HG02623 (cell line): ENCODE results near the gene METTL5.
"Not testable (repeated sequence)": the region's sequence is repeated elsewhere in the genome, so short reads cannot be mapped to it uniquely, and the experiment has no call there.

ENCODE experiments used
- ATAC-seq: cut with Tn5 transposase; IDR thresholded peaks from one replicate; pipeline ENCODE4 v1.9.1; 2021; ENCODE audit warnings: moderate library complexity; ENCODE audit not compliant: unreplicated experiment

The METTL5 gene

DNA sequence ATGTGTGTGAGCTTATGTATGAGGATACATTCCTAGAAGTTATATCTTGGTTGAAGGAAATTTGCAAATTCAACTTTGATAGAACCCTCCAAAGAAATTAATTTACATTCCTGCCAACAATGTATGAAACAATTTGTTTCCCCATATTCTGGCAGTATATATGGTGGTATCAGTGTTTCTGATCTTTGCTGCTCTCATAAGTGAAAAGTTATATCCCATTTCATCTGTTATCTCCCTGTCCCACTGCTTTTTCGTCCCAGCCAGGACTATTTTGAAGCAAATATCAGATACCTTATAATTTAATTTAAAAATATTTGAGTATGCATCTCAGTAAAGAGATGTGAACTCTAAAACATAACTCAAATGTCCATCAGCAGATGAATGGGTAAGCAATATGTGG, 9.7 kb upstream of the METTL5 start:
- no peak for ATAC-seq

DNA sequence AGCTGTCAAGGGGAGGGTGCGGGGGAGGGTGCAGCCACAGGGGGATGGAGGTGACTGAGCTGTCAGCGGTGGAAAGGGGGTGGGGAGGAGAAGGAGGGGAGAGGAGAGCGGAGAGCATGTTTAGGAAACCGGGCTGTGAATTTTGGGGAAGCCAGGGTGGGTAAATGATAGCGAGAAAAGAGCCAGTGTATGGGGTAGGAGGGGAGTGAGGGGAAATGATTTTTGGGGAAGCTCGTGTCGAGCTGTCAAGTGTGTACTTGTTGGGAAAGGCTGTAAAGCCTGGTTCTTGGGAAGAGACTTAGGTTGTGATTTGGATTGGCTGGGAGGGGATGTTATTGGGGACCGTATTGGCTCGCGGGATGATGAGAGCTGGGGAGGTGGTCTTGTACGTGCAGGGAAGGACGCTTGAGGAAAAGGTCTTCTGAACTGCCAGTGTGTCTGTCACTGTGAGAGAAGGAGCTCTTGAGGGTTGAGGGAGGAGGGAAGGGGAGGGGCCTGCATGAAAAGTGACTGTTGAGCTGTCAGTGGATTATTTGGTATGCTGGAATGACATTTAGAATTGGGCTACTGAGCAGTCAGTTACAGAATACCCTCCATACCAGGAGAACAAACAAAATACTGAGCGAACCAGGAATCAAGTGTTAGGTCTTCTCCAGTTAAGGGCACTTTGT, 3.6 kb upstream of the METTL5 start:
- ATAC-seq, result no peak

DNA sequence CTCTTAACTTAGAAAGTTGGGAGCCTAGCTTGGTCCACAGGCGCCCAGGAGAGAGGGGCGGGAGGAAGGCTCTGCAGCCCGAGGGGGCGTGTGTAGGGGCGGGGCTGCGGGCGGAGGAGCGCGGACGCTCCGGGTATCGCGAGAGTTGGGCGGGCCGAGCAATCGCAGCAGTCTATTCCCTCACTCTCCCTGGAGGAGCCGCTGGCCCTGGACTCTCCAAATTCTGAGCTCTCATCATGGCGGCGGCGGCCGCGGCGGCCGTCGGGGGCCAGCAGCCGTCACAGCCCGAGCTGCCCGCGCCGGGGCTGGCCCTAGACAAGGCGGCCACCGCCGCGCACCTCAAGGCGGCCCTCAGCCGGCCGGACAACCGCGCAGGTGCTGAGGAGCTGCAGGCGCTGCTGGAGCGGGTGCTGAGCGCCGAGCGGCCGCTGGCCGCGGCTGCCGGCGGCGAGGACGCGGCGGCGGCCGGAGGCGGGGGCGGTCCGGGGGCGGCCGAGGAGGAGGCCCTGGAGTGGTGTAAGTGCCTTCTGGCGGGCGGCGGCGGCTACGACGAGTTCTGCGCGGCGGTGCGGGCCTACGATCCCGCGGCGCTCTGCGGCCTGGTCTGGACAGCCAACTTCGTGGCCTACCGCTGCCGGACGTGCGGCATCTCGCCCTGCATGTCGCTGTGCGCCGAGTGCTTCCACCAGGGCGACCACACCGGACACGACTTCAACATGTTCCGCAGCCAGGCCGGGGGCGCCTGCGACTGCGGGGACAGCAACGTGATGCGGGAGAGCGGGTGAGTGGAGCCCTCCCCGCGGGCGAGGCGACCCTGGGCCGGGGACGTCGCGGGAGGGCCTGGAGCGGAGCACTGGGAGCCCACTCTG, 2.8 kb upstream of the METTL5 start, which contains the start of gene UBR3:
Gene UBR3 (plus strand): TSS at position 183 of the 869 bp plus-strand sequence. CDS start 54 bp downstream, at position 237.
- ATAC-seq, result peak; percentile 76

DNA sequence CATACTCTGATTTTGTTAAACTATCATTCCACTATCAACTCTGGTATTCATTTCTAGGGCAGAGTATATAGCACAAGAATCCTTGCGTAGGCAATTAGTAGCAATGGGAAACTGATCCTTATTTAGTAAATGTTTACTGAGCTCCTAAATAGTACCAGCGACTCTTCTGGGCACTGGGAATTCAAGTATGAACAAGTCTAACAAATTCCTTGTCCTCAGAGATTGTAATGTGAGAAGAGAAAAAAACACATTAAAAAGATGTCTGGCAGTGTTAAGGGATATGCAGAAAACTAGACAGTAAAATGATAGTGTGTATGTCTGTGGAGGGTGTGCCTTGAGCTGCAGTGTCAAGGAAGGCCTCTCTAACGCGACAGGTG, 721 bp downstream of the METTL5 start:
- no peak for ATAC-seq

DNA sequence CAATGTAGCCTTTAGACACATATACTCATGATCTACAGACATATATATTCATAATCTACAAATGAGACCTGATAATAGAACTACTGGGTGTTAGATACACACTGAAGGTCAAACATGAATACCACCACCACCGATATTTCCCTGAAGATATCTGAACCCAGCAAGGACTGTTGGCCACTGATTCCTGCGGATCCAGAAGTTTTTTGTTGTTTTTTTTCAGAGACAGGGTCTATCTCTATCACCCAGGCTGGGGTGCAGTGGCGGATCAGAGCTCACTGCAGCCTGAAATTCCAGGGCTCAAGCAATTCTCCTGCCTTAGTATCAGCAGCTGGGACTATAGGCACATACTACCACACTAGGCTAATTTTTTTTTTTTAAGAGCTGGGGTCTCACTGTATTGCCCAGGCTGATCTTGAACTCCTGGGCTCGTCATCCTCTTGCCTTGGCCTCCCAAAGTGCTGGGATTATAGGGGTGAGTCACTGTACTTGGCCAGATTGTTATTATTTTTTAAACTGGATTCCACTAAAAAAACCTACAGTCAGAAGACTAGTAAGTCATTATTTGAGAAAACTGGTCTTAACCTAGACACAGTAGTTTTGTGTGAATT, 1.8 kb downstream of the METTL5 start:
- no peak for ATAC-seq

DNA sequence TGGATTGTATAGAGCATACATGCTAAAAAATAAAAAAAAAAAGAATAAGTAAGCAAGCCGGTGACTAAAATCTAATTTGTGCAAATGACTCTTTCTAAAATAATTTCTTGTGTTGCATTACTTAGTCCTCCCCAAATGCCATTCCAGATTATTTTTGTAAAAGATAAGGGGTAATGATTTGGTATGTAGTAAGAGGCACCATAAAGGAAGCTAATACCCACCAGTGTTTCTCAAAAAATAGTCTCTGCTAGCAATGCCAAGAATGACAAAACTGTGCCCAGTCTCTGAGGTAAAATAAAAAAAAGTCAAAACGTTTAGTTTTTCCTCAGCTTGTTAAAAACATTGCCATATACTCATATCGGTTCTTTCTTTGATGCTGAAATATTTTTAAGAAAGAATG, 2.7 kb downstream of the METTL5 start:
- no peak for ATAC-seq

DNA sequence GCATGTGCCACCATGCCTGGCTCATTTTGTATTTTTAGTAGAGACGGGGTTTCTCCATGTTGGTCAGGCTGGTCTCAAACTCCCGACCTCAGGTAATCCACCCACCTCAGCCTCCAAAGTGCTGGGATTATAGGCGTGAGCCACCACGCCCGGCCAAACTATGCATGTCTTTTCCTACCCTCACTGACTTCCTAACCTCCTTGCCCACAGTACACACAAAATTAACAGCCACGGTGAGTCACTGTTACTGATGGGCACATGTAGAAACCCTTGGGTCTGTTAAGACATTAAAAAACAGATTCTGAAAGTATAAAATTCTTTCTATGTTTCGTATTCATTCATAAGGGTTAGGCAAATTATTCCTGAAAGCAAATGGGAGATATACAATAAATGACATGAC, 4.6 kb downstream of the METTL5 start:
- ATAC-seq, result not testable (repeated sequence)

DNA sequence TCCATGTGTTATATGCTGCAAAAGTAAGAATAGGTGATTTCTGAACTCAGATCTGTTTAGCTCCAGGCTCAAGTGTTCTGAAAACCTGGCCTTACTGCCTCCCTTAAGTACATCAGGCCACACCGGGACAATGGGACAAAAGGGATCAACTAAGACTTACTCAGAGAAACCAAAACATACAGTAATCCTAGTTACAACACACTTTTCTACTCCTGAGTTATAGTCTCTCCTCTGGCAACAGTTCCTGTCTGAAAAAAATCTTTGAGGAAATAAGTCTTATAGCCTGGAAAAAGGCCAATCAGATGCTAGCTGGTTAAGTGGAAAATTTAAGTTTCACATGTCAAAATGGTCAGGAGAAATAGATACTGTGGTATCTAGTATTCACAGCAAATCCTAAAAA, 5.6 kb downstream of the METTL5 start:
- no peak for ATAC-seq

DNA sequence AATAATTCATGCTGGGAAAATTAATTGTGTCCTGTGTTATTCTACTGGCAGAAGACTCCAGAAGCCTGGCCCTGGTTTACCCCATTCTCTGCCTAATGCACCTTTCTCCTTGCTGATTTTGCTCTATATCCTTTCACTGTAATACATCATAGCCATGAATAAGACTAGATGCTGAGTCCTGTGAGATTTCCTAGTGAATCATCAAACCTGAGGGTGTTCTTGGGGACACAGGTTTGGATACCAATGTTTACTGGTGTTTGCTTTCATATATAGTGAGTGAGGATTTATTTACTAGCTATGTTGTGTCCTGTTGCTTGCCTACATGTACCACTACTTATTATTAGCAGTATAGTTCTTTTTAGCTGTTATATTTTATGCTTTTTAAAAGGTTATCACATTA, 6.5 kb downstream of the METTL5 start:
- ATAC-seq, result no peak

DNA sequence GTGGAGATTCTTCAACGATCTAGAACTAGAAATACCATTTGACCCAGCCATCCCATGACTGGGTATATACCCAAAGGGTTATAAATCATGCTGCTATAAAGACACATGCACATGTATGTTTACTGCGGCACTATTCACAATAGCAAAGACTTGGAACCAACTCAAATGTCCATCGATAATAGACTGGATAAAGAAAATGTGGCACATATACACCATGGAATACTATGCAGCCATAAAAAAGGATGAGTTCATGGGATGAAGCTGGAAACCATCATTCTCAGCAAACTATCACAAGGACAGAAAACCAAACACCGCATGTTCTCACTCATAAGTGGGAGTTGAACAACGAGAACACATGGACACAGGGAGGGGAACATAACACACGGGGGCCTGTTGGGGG, 7.3 kb downstream of the METTL5 start:
- not testable (repeated sequence) for ATAC-seq

DNA sequence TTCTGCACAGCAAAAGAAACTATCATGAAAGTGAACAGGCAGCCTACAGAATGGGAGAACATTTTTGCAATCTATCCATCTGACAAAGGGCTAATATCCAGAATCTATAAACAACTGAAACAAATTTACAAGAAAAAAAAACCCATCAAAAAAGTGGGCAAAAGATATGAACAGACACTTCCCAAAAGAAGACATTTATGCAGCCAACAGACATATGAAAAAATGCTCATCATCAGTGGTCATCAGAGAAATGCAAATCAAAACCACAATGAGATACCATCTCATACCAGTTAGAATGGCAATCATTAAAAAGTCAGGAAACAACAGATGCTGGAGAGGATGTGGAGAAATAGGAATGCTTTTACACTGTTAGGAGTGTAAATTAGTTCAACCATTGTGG, 7.7 kb downstream of the METTL5 start:
- not testable (repeated sequence) for ATAC-seq

DNA sequence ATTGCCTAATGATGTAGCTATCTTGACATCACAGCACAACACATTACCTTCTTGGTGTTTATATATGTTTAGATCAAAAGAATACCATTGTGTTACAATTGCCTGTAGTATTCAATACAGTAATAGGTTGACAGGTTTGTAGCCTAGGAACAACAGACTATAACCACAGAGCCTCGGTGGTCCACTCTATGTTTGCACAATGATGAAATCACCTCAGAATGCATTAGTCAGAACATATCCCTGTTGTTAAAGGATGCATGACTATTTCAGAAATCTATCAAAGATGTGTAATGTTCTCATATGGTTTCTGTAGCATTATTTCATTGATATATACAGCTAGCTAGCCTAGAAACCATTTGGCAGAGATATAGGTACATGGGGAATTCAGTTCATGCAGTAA, 8.9 kb downstream of the METTL5 start:
- ATAC-seq, result no peak

DNA sequence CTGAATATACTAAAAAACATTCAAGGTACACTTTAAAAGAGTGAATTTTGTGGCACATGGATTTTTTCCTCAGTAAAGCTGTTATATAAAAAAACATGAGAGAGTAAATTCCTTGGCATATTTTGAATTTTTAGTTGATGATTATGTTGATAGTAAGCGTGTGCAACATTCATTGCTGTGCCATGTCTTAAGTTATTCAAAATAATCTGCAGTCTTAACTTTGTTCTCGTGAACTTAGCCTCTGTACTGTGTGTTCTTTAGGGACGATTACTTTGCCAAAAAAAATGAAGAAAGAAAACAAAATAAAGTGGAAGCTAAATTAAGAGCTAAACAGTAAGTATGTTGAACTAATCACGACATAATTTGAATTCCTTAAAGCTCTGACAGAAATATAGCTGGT, 16.5 kb downstream of the METTL5 start:
- no peak for ATAC-seq

DNA sequence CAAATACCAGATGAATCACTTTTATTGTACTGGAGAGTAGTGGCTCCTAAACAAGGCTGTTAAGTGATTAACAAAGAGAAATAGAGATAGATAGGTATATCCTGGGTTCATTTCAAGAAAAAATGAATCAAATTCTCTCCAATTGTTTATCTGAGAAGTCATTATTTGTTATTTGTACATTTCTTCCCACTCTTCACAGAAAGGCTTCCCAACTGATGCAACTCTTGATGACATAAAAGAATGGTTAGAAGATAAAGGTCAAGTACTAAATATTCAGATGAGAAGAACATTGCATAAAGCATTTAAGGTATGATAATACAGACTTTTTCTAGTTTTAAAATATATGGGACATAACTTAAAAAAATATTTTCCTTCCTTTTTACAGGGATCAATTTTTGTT, 18.1 kb downstream of the METTL5 start:
- no peak for ATAC-seq

DNA sequence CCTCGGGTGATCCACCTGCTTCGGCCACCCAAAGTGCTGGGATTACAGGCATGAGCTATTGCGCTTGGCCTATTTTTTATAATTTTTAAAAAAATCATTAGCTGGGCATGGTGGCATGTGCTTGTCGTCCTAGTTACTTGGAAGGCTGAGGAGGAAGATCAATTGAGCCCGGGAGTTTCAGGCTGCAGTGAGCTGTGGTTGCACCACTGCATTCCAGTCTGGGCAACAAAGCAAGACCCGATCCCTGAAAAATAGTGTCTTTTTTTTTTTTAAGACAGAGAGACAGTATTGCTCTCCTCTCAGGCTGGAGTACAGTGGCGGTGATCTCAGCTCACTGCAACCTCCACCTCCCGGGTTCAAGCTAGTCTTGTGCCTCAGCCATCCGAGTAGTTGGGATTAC, 21.2 kb downstream of the METTL5 start:
- ATAC-seq, result no peak

DNA sequence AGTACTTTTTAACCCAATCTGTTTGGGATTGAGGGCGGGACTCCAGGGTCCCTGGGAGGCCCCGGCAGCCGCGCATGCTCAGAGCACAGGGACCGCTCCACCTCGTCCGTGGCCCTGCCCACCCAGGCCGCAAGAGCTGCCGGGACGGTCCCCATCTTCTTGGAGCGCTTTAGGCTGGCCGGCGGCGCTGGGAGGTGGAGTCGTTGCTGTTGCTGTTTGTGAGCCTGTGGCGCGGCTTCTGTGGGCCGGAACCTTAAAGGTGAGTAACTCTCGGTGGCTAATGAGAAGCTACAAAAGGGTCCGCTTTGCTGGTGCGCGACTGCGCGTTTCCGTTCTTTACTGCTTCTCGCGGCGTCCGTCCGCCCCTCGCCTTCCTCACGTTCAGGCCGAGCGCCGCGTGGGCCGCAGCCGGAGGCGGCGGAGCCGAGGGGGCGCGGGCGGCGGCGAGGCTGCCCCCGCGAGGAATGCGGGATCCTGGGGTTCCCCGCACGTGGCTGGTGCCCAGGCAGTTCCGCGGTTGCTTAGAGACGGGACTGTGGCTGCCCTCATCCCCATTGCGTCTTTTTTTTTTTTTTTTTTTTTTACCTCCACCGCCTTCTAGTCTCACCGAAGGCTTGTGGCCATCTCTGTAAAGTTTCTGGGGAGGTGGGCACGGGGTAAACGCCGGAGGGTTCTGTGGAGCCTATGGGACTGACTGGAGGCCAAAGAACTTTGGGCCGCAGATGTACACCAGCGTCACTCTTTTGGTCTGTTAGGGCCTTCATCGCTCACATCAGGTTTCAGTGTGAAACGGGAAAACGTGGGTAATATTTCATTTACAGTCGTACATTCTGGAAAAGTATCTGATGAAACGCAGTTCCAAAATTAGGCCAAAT, 25.8 kb downstream of the METTL5 start, which contains the start of gene SSB:
Gene SSB (plus strand): TSS at position 154 of the 875 bp plus-strand sequence. CDS start 2,090 bp downstream, outside the sequence.
- peak; percentile 98 for ATAC-seq

DNA sequence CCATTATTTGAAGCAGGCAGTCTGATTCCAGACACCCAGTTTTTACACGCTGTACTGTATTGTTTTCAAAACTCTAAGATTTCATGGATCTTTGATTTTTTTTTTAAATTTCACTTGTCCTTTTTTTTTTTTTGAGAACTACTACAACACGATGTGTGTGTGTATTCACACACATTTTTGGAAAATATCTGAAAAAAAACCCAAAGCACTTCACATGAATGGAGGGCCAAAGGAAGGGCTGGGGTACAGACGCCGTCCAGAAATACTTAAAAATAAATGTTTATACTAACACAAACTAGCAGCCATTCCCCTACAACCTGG, 26.3 kb downstream of the METTL5 start:
- peak; percentile 2 for ATAC-seq

DNA sequence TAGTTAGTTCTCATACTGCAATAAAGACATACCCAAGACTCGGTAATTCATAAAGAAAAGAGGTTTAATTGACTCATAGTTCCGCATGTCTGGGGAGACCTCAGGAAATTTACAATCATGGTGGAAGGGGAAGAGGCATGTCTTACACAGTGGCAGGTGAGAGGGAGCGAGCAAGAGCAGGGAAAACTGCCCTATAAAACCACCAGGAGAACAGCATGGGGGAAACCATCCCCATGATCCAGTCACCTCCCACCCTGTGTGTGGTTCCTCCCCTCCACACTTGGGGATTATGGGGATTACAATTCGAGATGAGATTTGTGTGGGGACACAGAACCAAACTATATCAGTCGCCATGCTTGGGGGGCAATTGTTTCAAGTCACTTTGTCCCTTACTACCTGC, 27.1 kb downstream of the METTL5 start:
- no peak for ATAC-seq

DNA sequence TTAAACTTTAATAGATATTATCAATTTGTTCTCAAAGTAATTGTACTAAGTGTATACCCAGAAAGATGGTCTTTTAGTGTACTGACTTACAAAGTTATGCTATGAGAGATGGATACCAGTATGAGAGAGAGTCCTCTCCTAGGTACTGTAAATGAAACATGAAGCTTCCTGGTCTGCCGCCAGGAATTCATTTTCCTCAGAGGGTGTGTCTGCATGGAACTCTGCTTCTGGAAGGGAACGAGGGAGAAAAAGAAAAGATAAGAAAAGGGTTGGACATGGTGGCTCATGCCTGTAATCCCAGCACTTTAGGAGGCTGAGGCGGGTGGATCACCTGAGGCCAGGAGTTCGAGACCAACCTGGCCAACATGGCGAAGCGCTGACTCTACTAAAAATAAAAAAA, 28.3 kb downstream of the METTL5 start:
- ATAC-seq, result no peak

DNA sequence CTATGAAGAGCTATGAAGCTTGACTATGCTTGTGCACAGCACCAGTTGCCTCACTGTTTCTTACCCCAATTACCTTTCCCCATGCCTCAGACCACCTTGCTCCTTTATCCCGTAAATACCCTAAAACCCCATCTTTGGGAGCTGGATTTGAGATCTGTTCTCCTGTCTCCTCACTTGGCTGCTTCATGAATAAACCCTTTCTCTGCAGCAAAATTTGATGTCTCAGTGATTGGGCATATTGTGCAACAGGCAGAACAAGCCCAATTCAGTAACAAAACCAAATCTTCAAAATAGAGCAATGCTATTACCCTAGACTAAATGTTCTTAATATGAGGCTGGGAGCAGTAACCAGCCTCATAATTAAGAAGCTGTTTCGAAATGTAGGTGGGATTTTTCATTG, 29.5 kb downstream of the METTL5 start:
- no peak for ATAC-seq

DNA sequence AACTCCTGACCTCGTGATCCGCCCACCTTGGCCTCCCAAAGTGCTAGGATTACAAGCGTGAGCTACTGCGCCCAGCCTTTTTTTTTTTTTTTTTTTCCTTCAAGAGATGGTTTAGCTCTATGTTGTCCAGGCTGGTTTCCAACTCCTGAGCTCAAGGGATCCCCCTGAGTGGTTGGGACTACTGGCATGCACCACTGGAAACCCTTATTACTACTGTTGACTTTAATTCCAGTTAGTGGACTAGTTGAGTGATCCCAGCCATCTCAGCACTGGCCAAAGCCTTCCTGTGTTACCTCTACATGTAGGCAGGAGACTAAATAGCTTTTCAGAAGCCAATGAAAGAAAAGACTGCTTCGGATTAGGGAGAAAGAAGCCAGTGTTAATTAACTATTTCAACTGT, 34.1 kb downstream of the METTL5 start:
- ATAC-seq, result no peak
